ENCODE data around the gene GTF2A1.

Gene GTF2A1

DNA sequence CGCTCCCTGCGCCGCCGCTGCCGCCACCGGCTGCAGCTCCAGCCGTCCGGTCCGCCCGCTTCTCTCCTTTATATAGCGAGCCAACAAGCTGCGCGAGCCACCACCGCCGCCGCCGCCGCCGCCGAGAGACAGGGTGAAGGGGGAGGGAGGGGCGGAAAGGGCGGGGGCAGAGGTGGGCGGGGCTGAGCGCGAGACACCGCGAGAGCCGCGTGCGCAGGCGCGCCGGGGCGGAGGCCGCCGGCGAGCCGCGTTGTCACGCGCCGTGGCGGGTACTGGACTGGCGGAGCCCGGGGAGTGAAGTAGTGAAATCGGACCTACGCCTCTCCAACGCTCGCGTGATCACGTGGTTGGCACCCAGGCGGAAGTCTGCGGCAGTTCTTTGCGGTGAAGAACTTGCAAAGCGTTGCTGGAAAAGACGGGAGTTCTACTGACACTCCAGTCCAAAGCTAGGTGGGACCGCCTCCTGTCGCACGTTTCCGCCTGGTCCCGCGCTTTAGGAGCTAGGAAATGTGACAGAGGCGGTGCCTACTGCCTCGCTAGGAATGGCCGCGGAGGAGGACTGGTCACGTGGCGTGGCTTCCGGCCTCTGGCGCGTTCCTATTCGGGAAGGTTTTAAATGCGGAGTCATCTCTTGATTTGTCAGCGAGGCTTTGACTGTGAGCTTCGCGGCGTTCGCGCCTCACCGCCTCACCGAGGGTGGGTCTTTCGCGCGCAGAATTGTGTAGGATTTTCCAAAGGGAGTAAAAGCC is at the start of gene GTF2A1:
GTF2A1 (minus strand) TSS at position 130 of the 749 bp plus-strand sequence. CDS start 441 bp downstream, outside the sequence.
- peak within 1 kb of the TSS; percentile 90 for H3K4me3 ChIP-seq (ENCODE audit: low read depth, low read length)
- TF ChIP-seq, protein P1, sequence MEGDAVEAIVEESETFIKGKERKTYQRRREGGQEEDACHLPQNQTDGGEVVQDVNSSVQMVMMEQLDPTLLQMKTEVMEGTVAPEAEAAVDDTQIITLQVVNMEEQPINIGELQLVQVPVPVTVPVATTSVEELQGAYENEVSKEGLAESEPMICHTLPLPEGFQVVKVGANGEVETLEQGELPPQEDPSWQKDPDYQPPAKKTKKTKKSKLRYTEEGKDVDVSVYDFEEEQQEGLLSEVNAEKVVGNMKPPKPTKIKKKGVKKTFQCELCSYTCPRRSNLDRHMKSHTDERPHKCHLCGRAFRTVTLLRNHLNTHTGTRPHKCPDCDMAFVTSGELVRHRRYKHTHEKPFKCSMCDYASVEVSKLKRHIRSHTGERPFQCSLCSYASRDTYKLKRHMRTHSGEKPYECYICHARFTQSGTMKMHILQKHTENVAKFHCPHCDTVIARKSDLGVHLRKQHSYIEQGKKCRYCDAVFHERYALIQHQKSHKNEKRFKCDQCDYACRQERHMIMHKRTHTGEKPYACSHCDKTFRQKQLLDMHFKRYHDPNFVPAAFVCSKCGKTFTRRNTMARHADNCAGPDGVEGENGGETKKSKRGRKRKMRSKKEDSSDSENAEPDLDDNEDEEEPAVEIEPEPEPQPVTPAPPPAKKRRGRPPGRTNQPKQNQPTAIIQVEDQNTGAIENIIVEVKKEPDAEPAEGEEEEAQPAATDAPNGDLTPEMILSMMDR (conservative IDR thresholded peaks at IDR 0.05; ENCODE audit: low read depth, low read length) = no peak
- peak; percentile 97 for DNase-seq (ENCODE audit: low read depth)

DNA sequence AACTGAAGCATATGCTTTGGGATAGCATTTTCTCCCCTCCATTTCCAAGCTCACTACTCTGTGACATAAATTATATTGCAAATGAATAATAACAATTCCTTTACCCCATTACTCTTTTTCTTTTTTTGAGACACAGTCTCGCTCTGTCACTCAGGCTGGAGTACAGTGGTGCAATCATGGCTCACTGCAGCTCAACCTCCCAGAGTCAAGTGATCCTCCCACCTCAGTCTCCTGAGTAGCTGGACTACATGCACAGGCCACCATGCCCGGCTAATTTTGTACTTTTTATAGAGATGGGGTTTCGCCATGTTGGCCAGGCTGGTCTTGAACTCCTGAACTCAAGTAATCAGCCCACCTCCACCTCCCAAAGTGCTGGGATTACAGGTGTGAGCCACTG is 49.2 kb upstream of the GTF2A1 start:
- TF ChIP-seq, protein P1 (conservative IDR thresholded peaks at IDR 0.05; ENCODE audit: low read depth, low read length) = no peak
- DNase-seq (ENCODE audit: low read depth) = no peak
- H3K4me3 ChIP-seq (ENCODE audit: low read depth, low read length) = no peak overlapping the region

DNA sequence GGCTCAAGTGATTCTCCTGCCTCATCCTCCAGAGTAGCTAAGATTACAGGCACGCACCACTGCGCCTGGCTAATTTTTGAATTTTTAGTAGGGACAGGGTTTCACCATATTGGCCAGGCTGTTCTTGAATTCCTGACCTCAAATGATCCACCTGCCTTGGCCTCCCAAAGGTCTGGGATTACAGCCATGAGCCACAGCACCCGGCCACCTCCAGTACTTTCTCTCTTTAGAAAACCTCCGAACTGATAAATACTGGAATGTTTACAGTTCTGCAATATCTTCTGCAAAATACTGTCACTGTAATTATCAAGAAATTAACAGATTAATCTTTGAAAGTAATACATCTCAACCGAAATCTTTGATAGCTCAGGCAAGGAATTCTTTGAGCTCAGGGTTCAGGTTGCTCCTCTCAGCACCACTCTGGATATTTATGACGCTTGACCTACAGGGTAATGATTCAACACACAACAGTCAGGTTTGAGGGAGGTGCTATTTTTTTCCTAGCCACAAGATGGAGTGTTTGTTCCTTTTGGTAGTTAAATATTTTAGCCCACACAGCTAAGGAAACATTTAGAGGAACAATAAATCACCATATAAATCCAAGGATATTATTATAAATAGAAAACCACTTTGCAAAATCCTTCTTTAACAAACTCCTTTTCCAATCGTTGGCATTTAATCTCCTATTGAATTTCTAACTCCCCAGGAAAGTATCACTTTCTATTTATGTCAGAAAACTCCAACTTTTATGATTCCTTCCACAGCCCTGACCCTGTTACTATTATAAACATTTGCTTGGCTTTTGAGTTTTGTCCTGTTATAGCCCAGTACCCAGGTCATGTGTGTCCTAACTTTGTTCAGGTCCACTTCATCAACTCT is 48.6 kb upstream of the GTF2A1 start:
- TF ChIP-seq, protein P1 (conservative IDR thresholded peaks at IDR 0.05; ENCODE audit: low read depth, low read length) = peak; percentile 79
- H3K4me3 ChIP-seq (ENCODE audit: low read depth, low read length) = no peak overlapping the region
- peak; percentile 84 for DNase-seq (ENCODE audit: low read depth)

DNA sequence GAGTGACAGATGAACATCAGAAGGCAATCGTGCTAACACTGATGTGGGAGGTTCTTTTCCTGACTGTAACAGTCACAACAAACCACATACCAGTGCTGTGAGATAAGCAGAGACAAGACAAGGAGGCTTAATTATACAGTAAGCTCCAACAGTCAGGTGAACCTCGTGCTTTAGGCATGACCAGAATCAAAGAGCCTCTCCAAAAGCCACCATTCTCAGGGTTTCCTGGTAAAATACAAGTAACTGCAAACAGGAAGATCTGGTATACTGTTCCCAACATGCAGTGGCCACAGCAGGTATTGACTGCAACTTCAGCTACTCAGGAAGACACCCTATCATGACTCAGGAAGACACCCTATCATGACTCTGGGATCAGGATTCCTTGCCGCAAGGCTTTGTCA is 47.3 kb upstream of the GTF2A1 start:
- peak; percentile 11 for DNase-seq (ENCODE audit: low read depth)
- TF ChIP-seq, protein P1 (conservative IDR thresholded peaks at IDR 0.05; ENCODE audit: low read depth, low read length) = no peak

DNA sequence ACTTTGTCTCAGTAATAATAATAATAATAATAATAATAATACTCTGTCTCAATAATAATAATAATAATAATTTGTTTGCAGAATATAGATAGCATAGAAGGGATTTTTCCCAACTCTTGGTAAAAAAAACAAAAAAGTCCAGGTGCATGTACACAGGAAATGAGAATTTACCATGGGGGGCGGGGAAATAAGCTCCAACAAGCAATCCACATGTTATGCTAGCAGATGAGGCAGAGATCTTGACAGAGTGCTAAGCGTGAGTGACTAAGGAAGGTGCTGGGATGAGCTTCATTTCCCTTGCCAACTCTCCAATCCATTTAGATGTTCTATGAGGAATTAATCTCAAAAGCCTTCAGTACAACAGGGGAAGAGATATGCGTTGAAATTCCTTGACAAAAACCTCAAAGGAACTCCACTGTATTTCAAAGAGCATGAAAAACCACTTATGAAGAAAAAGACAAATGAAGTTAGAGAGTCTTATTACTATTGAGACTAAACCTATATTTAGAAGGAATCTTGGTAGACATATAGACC is 44.9 kb upstream of the GTF2A1 start:
- DNase-seq (ENCODE audit: low read depth) = no peak
- TF ChIP-seq, protein P1 (conservative IDR thresholded peaks at IDR 0.05; ENCODE audit: low read depth, low read length) = no peak
- H3K4me3 ChIP-seq (ENCODE audit: low read depth, low read length) = no peak overlapping the region

More for the DNA sequence above, 47.3 kb upstream of the GTF2A1 start:
- no peak overlapping the region for H3K4me3 ChIP-seq (ENCODE audit: low read depth, low read length)

DNA sequence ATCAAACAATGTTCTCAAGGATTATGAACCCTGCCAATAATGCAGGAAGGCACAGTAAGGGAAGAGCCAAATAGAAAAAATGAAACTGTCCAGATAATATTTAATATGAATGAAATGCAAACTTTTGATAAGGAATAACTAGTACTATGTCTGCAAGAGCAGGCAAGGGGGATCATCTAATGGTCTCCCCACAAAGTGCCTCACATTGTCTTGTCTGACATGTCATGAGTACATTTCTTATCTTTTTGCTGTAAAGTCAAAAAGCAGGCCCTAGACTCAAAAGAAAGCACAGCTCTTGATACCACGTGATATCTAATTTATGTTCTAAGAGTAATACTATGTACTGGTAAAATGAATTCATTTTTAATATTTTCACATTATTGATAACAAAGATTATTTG is 43.9 kb upstream of the GTF2A1 start:
- no peak overlapping the region for H3K4me3 ChIP-seq (ENCODE audit: low read depth, low read length)
- TF ChIP-seq, protein P1 (conservative IDR thresholded peaks at IDR 0.05; ENCODE audit: low read depth, low read length) = no peak
- DNase-seq (ENCODE audit: low read depth) = no peak

Measured in choroid plexus epithelial cell (primary cell).